CD4-positive, alpha-beta T cell treated with Interferon alpha-2 for 1 hour (primary cell): Measurements from ENCODE around the gene NCKIPSD.
A peak's percentile ranks its signal among the peaks of the same experiment; 100 is the strongest.

ENCODE experiments used
- DNase-seq, 2 donors: peaks; one replicate each; pipeline ENCODE4 v3.0.0-alpha.2; 2020 to 2022

The NCKIPSD gene

GRCh38 chr3:48696156-48696555 is 10.4 kb upstream of the NCKIPSD start:
- DNase-seq = no peak

- DNase-seq = no peak
These were observed 9.7 kb upstream of the NCKIPSD start for GRCh38 chr3:48695393-48695753.

- DNase-seq = no peak
These were observed 9.1 kb upstream of the NCKIPSD start for GRCh38 chr3:48694610-48695392.

- no peak for DNase-seq
These were observed 8.1 kb upstream of the NCKIPSD start for GRCh38 chr3:48693826-48694225.

GRCh38 chr3:48692551-48692950 is 6.8 kb upstream of the NCKIPSD start:
- DNase-seq = no peak

GRCh38 chr3:48690846-48691458 is 5.2 kb upstream of the NCKIPSD start:
- no peak for DNase-seq

GRCh38 chr3:48689384-48689783 is 3.7 kb upstream of the NCKIPSD start:
- DNase-seq = no peak

GRCh38 chr3:48688737-48689075 is 3.0 kb upstream of the NCKIPSD start:
- DNase-seq = no peak

GRCh38 chr3:48688032-48688736 is 2.5 kb upstream of the NCKIPSD start:
- DNase-seq = no peak

- DNase-seq = no peak
These were observed 1.5 kb upstream of the NCKIPSD start for GRCh38 chr3:48687220-48687678.

- DNase-seq = no peak
These were observed 964 bp upstream of the NCKIPSD start for GRCh38 chr3:48686538-48687219.

- DNase-seq = no peak
These were observed 467 bp downstream of the NCKIPSD start for GRCh38 chr3:48685293-48685602.

- no peak for DNase-seq
These were observed 1.1 kb downstream of the NCKIPSD start for GRCh38 chr3:48684480-48685143.

GRCh38 chr3:48684054-48684349 is 1.7 kb downstream of the NCKIPSD start:
- DNase-seq = no peak

- no peak for DNase-seq
These were observed 2.9 kb downstream of the NCKIPSD start for GRCh38 chr3:48682786-48683185.

- DNase-seq = no peak
These were observed 3.6 kb downstream of the NCKIPSD start for GRCh38 chr3:48681974-48682610.

- DNase-seq = no peak
These were observed 4.2 kb downstream of the NCKIPSD start for GRCh38 chr3:48681541-48681880.

GRCh38 chr3:48680811-48681540 is 4.7 kb downstream of the NCKIPSD start:
- DNase-seq = no peak

GRCh38 chr3:48679411-48680391 is 6.0 kb downstream of the NCKIPSD start:
- DNase-seq = peak in 1 of 2 donors; percentile 14

- no peak for DNase-seq
These were observed 6.9 kb downstream of the NCKIPSD start for GRCh38 chr3:48678566-48679380.
